ENCODE results near the gene PTGIR. TPM values are rescaled to one million over a fixed set of nuclear protein-coding genes. Genes with fewer than 3 reads are reported as not detected.
A peak's percentile ranks its signal among the peaks of the same experiment; 100 is the strongest.

The PTGIR gene
- total RNA-seq, 4 donors from 2014 or later, result 0.57 to 3.0 (median 1.1) TPM; not detected in 1

GRCh38 chr19:46648961-46649960 is 24.4 kb upstream of the PTGIR start:
- no peak for DNase-seq
- intact Hi-C loops (cut with DNase I), result no loop called here
- H3K27ac ChIP-seq, result no peak overlapping the region
- H3K36me3 ChIP-seq, result no peaks in the 10 kb centered on the region
- H3K9me3 ChIP-seq, result peaks cover 0 to 13% (median 5%) of the 10 kb centered on the region in 3 donors
- H3K4me1 ChIP-seq, result peaks cover 0 to 16% (median 0%) of the 10 kb centered on the region in 3 donors
- TF ChIP-seq POLR2A (IDR thresholded peaks at IDR 0.05) (no peak), CTCF (IDR thresholded peaks at IDR 0.05) (no peak)
- WGBS, 2 donors, result 28 to 38% methylated on average over 1 to 3 of the region's 144 CpGs
- no peak overlapping the region for H3K4me3 ChIP-seq
- peaks cover 0 to 69% (median 4%) of the 10 kb centered on the region in 4 donors for H3K27me3 ChIP-seq

GRCh38 chr19:46648060-46648960 is 23.4 kb upstream of the PTGIR start:
- intact Hi-C loops (cut with DNase I), result no loop called here
- no peak overlapping the region for H3K27ac ChIP-seq

GRCh38 chr19:46646402-46646801 is 21.5 kb upstream of the PTGIR start:
- WGBS, 2 donors, result 57 to 77% methylated on average over 3 of the region's 3 CpGs
- no peaks in the 10 kb centered on the region for H3K36me3 ChIP-seq
- intact Hi-C loops (cut with DNase I), result no loop called here
- TF ChIP-seq POLR2A (IDR thresholded peaks at IDR 0.05) (no peak), CTCF (IDR thresholded peaks at IDR 0.05) (no peak)
- H3K27me3 ChIP-seq, result peaks cover 0 to 64% (median 4%) of the 10 kb centered on the region in 4 donors
- peaks cover 0 to 13% (median 5%) of the 10 kb centered on the region in 3 donors for H3K9me3 ChIP-seq
- no peak overlapping the region for H3K4me3 ChIP-seq
- no peak overlapping the region for H3K27ac ChIP-seq
- H3K4me1 ChIP-seq, result peaks cover 0 to 8% (median 0%) of the 10 kb centered on the region in 3 donors
- no peak for DNase-seq

More at GRCh38 chr19:46648060-46648960, 23.4 kb upstream of the PTGIR start:
- no peak for DNase-seq
- Histone ChIP-seq H3K4me1 (peaks cover 0 to 8% (median 0%) of the 10 kb centered on the region in 3 donors), H3K36me3 (no peaks in the 10 kb centered on the region), H3K9me3 (peaks cover 0 to 13% (median 5%) of the 10 kb centered on the region in 3 donors), H3K27me3 (peaks cover 0 to 69% (median 4%) of the 10 kb centered on the region in 4 donors), H3K4me3 (no peak overlapping the region)
- TF ChIP-seq CTCF (IDR thresholded peaks at IDR 0.05) (no peak), POLR2A (IDR thresholded peaks at IDR 0.05) (no peak)
- WGBS, 2 donors, result 45 to 56% methylated on average over 12 to 20 of the region's 63 CpGs

- intact Hi-C loops (cut with DNase I), result no loop called here
- Histone ChIP-seq H3K4me1 (peaks cover under 1 to 12% (median 2%) of the 10 kb centered on the region in 3 donors), H3K36me3 (no peaks in the 10 kb centered on the region), H3K27ac (peak overlapping the region in 3 of 4 donors; percentile 11 to 41 (median 13)), H3K9me3 (peaks cover 0 to 13% (median 5%) of the 10 kb centered on the region in 3 donors), H3K4me3 (no peak overlapping the region), H3K27me3 (peaks cover 0 to 63% (median 4%) of the 10 kb centered on the region in 4 donors)
- 65 to 78% methylated on average over 2 to 3 of the region's 3 CpGs for WGBS, 2 donors
- TF ChIP-seq POLR2A (IDR thresholded peaks at IDR 0.05), result no peak
- TF ChIP-seq CTCF (IDR thresholded peaks at IDR 0.05), result no peak
- no peak for DNase-seq
Measured at GRCh38 chr19:46644720-46645119, 19.8 kb upstream of the PTGIR start.
